HG03354 (cell line): Measurements from ENCODE around the gene WNT2B.

Source experiments
- ATAC-seq: cut with Tn5 transposase; IDR thresholded peaks from one replicate; pipeline ENCODE4 v1.9.1; 2021; ENCODE audit warnings: mild to moderate bottlenecking; ENCODE audit not compliant: unreplicated experiment, poor library complexity, severe bottlenecking

WNT2B gene

DNA sequence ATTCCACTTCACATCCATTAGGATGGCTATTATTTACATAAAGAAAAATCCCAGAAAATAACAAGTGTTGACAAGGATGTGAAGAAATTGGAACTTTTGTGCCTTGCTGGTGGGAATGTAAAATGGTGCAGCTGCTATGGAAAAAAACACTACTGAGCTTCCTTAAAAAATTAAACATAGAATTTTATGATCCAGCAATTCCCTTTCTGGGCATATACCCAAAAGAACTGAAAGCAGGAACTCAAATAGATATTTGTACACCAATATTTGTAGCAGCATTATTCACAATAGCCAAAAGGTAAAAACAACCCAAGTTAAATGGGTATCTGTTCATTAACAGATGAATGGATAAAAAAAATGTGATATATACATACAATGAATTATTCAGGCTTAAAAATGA lies 45.6 kb downstream of the WNT2B start:
- no peak for ATAC-seq

GRCh38 chr1:112557385-112557784 lies 48.6 kb downstream of the WNT2B start:
- ATAC-seq, result no peak

GRCh38 chr1:112558634-112559033 lies 49.9 kb downstream of the WNT2B start:
- no peak for ATAC-seq

- no peak for ATAC-seq
Observed at GRCh38 chr1:112563341-112563740, 54.6 kb downstream of the WNT2B start.

GRCh38 chr1:112564081-112564480 lies 55.3 kb downstream of the WNT2B start:
- no peak for ATAC-seq

DNA sequence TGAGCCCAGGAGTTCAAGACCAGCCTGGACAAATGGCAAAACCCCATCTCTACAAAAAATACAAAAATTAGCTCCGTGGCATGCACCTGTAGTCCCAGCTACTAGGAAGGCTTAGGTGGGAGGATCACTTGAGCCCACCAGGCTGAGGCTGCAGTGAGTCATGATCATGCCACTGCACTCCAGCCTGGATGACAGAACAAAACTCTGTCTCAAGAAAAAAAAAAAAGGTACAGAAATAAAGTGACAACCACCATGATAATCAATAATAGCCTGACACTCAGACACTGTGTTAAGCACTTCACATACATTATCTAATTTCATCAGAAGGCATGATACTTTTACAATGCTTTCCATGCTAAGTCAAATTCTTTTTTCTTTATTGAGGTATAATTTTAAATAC lies 57.0 kb downstream of the WNT2B start:
- no peak for ATAC-seq

DNA sequence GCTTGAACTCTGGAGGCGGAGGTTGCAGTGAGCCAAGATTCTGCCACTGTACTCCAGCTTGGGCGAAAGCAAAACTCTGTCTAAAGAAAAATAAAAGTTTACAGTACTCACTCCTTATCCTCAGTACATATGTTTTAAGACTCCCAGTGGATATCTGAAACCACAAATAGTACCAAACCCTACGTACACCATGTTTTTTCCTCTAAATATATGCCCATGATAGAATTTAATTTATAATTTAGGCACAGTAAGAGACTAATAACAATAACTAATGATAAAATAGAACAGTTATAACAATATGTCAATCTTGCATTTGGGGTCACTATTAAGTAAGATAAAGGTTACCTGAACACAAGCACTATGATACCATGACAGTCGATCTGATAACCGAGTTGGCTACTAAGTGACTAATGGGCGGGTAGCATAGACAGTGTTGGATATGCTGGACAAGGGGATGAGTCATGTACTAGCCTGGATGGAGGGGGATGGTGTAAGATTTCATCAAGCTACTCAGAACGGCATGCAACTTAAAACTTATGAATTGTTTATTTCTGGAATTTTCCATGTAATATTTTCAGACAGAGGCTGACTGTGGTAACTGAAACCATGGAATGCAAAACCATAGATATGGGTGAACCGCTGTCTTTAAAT lies 66.5 kb downstream of the WNT2B start:
- no peak for ATAC-seq

GRCh38 chr1:112576240-112576639 lies 67.5 kb downstream of the WNT2B start:
- ATAC-seq, result no peak
